Fibroblast of villous mesenchyme (primary cell): ENCODE measurements around the gene RASSF4. TPM values are rescaled to one million over a fixed set of nuclear protein-coding genes. Genes with fewer than 3 reads are reported as not detected.
A peak's percentile ranks its signal among the peaks of the same experiment; 100 is the strongest.

Experiments used
- DNase-seq: peaks from one replicate; pipeline ENCODE4 v3.0.0-alpha.2; 2010; ENCODE audit warnings: low read depth
- H3K4me3 ChIP-seq: 2 replicates; pipeline ENCODE4 v1.5.1; 2011; ENCODE audit warnings: low read depth, mild to moderate bottlenecking, low read length
- total RNA-seq: library from RNA; depleted of rRNA; stranded (reverse); fragments of >200 nt; gene quantifications from 2 replicates; pipeline ENCODE4 v1.2.3, GENCODE V29; 2012
- TF ChIP-seq, protein P1 (sequence below): IDR thresholded peaks from 2 replicates; pipeline ENCODE4 v1.5.1; 2012; ENCODE audit warnings: low read depth, mild to moderate bottlenecking, low read length; ENCODE audit not compliant: insufficient read depth

The RASSF4 gene
- total RNA-seq, 1 donor: 6.0 TPM

GRCh38 chr10:44980309-44981171, 20.9 kb downstream of the RASSF4 start:
- TF ChIP-seq, protein P1, sequence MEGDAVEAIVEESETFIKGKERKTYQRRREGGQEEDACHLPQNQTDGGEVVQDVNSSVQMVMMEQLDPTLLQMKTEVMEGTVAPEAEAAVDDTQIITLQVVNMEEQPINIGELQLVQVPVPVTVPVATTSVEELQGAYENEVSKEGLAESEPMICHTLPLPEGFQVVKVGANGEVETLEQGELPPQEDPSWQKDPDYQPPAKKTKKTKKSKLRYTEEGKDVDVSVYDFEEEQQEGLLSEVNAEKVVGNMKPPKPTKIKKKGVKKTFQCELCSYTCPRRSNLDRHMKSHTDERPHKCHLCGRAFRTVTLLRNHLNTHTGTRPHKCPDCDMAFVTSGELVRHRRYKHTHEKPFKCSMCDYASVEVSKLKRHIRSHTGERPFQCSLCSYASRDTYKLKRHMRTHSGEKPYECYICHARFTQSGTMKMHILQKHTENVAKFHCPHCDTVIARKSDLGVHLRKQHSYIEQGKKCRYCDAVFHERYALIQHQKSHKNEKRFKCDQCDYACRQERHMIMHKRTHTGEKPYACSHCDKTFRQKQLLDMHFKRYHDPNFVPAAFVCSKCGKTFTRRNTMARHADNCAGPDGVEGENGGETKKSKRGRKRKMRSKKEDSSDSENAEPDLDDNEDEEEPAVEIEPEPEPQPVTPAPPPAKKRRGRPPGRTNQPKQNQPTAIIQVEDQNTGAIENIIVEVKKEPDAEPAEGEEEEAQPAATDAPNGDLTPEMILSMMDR: no peak
- no peak for DNase-seq
- H3K4me3 ChIP-seq: no peak overlapping the region

GRCh38 chr10:44981172-44982113, 21.8 kb downstream of the RASSF4 start:
- H3K4me3 ChIP-seq: no peak overlapping the region
- TF ChIP-seq, protein P1: no peak
- DNase-seq: peak; percentile 72

- TF ChIP-seq, protein P1: no peak
- no peak for DNase-seq
- H3K4me3 ChIP-seq: no peak overlapping the region
Observed at GRCh38 chr10:44982114-44982460, 22.5 kb downstream of the RASSF4 start.

GRCh38 chr10:44982496-44982895, 22.9 kb downstream of the RASSF4 start:
- TF ChIP-seq, protein P1: no peak
- H3K4me3 ChIP-seq: no peak overlapping the region
- no peak for DNase-seq

DNA sequence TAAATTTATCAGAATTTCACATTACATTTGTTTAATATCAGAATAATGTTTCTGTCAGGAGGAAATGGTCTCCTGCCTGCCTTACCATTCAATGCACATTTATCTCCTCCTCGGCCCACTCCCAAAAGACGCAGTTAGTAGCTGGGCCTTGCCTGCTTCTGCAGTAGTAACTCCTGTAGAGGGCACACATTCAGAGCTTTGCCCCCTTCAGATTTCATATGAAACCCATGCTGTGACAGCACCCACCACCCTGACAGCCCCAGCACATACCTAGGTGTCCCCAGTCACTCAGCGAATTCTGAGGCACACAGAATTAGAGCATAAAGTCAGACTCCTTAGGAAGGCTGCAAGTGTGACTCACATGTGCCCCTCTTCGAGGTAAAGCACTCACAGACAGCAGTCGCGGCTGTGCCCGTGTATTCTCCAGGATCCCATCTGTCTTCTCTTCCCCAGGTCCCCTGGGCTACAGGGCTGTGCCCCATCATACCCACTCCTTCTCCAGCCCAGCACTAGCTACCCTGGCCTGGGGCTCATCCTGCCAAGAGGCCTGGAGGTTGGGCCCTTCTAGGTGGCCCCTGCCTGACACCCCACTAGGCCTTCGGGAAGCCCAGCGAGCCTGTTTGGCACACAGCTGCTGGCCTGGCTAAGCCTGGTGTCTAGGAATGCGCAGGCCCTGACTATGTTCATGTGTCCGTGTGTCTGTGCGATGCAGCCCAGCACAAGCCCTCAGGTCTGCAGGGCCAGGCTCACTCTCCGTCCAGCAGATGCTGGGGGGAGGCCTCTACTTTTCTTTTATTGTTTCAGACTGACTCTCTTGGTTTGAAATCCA, 23.7 kb downstream of the RASSF4 start:
- H3K4me3 ChIP-seq: no peak overlapping the region
- DNase-seq: no peak
- TF ChIP-seq, protein P1: no peak

DNA sequence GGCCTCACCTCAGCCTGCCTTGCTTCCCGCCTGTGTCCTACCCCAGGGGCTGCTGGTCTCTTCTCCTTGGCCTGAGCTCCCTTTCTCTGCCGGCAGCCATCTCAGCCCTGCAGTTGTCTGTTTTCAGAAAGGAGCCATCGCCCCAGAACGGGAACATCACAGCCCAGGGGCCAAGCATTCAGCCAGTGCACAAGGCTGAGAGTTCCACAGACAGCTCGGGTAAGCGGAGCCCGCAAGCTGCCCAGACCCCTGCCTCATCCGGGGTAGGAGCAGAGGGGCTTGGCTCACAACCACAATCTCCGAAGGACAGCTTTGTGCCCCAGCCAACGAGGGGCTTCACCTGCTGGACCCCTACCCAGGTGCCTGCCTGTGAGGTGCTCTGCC, 24.3 kb downstream of the RASSF4 start:
- TF ChIP-seq, protein P1: no peak
- no peak overlapping the region for H3K4me3 ChIP-seq
- DNase-seq: no peak
